SK-N-SH treated with all-trans-retinoic acid at 6 μM for 48 hours (cell line): ENCODE data around the gene LRRC7.
A peak's percentile ranks its signal among the peaks of the same experiment; 100 is the strongest.

ENCODE experiments used
- ATAC-seq: fragments of 200-7000 bp; cut with Tn5 transposase; 3 replicates; pipeline ENCODE4 v1.9.1; 2020; ENCODE audit warnings: mild to moderate bottlenecking, moderate library complexity
- ARNTL ChIP-seq: fragments of 450-650 bp; formaldehyde crosslinking; IDR thresholded peaks from 2 replicates; pipeline ENCODE4 v1.5.0; 2020; ENCODE audit warnings: low read depth, mild to moderate bottlenecking, moderate library complexity, borderline replicate concordance
- BACH2 ChIP-seq: fragments of 250-450 bp; sonication (Bioruptor Pico); IDR thresholded peaks from 2 replicates; pipeline ENCODE4 v1.9.0; 2021; ENCODE audit warnings: mild to moderate bottlenecking, borderline replicate concordance
- ESRRG ChIP-seq: fragments of 250-450 bp; sonication (Bioruptor Pico); IDR thresholded peaks from 2 replicates; pipeline ENCODE4 v1.6.1; 2021; ENCODE audit warnings: mild to moderate bottlenecking
- GLIS3 ChIP-seq: fragments of 250-450 bp; sonication (Bioruptor Pico); IDR thresholded peaks from 2 replicates; pipeline ENCODE4 v1.5.0; 2020; ENCODE audit warnings: mild to moderate bottlenecking, moderate library complexity
- ISL1 ChIP-seq: fragments of 250-450 bp; sonication (Bioruptor Pico); IDR thresholded peaks from 2 replicates; pipeline ENCODE4 v2.1.2; 2022; ENCODE audit warnings: mild to moderate bottlenecking, moderate library complexity
- OSR1 ChIP-seq: fragments of 250-450 bp; sonication (Bioruptor Pico); IDR thresholded peaks from 2 replicates; pipeline ENCODE4 v1.8.0; 2022; ENCODE audit warnings: moderate library complexity, mild to moderate bottlenecking, inconsistent platforms
- POU6F1 ChIP-seq: fragments of 250-450 bp; sonication (Bioruptor Pico); IDR thresholded peaks from 2 replicates; pipeline ENCODE4 v1.8.0; 2021; ENCODE audit warnings: low read depth, mild to moderate bottlenecking, moderate library complexity, borderline replicate concordance
- PPARA ChIP-seq: fragments of 250-450 bp; sonication (Bioruptor Pico); IDR thresholded peaks from 2 replicates; pipeline ENCODE4 v1.5.0; 2020; ENCODE audit warnings: mild to moderate bottlenecking, borderline replicate concordance
- RARB ChIP-seq: fragments of 250-450 bp; sonication (Bioruptor Pico); IDR thresholded peaks from 2 replicates; pipeline ENCODE4 v1.8.0; 2021; ENCODE audit warnings: mild to moderate bottlenecking, moderate library complexity
- TCF4 ChIP-seq: fragments of 250-450 bp; sonication (Bioruptor Pico); IDR thresholded peaks from 2 replicates; pipeline ENCODE4 v1.8.0; 2021; ENCODE audit warnings: mild to moderate bottlenecking, moderate library complexity, borderline replicate concordance
- TOX ChIP-seq: fragments of 250-450 bp; sonication (Bioruptor Pico); IDR thresholded peaks from 2 replicates; pipeline ENCODE4 v1.8.0; 2021; ENCODE audit warnings: mild to moderate bottlenecking, moderate library complexity, borderline replicate concordance
- TSHZ2 ChIP-seq: fragments of 250-450 bp; sonication (Bioruptor Pico); IDR thresholded peaks from 2 replicates; pipeline ENCODE4 v1.5.0; 2020; ENCODE audit warnings: mild to moderate bottlenecking, moderate library complexity
- ZFP30 ChIP-seq: fragments of 450-650 bp; formaldehyde crosslinking; IDR thresholded peaks from 2 replicates; pipeline ENCODE4 v1.5.0; 2022; ENCODE audit warnings: mild to moderate bottlenecking, moderate library complexity
- ZNF565 ChIP-seq: fragments of 450-650 bp; formaldehyde crosslinking; conservative IDR thresholded peaks from 2 replicates; pipeline ENCODE4 v1.5.0; 2020; ENCODE audit warnings: low read depth, mild to moderate bottlenecking, moderate library complexity
- ZNF70 ChIP-seq: fragments of 450-650 bp; formaldehyde crosslinking; IDR thresholded peaks from 2 replicates; pipeline ENCODE4 v1.5.0; 2020; ENCODE audit warnings: mild to moderate bottlenecking, moderate library complexity
- ZNF8 ChIP-seq: fragments of 450-650 bp; formaldehyde crosslinking; IDR thresholded peaks from 2 replicates; pipeline ENCODE4 v1.5.0; 2020; ENCODE audit warnings: mild to moderate bottlenecking, moderate library complexity
- TF ChIP-seq, protein P1 (sequence below): fragments of 250-450 bp; sonication (Bioruptor Pico); IDR thresholded peaks from 2 replicates; pipeline ENCODE4 v1.5.1; 2021; ENCODE audit warnings: mild to moderate bottlenecking, moderate library complexity
- TF ChIP-seq, protein P2 (sequence below): fragments of 250-450 bp; sonication (Bioruptor Pico); IDR thresholded peaks from 2 replicates; pipeline ENCODE4 v1.8.0; 2020; ENCODE audit warnings: mild to moderate bottlenecking, moderate library complexity, borderline replicate concordance

The LRRC7 gene

DNA sequence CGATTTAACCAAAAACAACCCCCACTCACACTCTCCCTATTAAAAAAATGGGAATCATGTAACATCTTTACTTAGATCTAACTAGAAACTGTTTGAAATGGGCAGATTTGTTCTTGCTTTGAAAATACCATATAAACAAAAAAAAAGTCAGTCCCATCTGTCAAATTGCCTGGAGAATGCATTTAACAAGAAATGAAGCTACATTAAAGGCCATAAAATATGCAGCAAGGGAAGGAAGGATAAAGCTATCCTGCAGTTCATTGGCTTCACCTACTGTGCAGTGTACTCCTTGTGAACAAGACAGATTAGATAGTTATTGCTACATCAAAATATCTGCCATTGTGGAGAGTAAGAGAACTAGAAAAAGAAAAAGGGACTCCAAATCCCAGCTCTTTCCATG, 160.5 kb downstream of the LRRC7 start:
- ATAC-seq: no peak
- TF ChIP-seq GLIS3 (CRISPR knock-in tag): no peak
- no peak for TF ChIP-seq ZNF565
- TF ChIP-seq OSR1 (CRISPR knock-in tag): no peak
- TF ChIP-seq, protein P1, sequence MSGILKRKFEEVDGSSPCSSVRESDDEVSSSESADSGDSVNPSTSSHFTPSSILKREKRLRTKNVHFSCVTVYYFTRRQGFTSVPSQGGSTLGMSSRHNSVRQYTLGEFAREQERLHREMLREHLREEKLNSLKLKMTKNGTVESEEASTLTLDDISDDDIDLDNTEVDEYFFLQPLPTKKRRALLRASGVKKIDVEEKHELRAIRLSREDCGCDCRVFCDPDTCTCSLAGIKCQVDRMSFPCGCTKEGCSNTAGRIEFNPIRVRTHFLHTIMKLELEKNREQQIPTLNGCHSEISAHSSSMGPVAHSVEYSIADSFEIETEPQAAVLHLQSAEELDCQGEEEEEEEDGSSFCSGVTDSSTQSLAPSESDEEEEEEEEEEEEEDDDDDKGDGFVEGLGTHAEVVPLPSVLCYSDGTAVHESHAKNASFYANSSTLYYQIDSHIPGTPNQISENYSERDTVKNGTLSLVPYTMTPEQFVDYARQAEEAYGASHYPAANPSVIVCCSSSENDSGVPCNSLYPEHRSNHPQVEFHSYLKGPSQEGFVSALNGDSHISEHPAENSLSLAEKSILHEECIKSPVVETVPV (CRISPR knock-in tag): no peak
- no peak for TF ChIP-seq TSHZ2 (CRISPR knock-in tag)
- TF ChIP-seq ISL1 (CRISPR knock-in tag): no peak
- no peak for TF ChIP-seq POU6F1 (CRISPR knock-in tag)
- TF ChIP-seq ZNF70: no peak
- TF ChIP-seq, protein P2, sequence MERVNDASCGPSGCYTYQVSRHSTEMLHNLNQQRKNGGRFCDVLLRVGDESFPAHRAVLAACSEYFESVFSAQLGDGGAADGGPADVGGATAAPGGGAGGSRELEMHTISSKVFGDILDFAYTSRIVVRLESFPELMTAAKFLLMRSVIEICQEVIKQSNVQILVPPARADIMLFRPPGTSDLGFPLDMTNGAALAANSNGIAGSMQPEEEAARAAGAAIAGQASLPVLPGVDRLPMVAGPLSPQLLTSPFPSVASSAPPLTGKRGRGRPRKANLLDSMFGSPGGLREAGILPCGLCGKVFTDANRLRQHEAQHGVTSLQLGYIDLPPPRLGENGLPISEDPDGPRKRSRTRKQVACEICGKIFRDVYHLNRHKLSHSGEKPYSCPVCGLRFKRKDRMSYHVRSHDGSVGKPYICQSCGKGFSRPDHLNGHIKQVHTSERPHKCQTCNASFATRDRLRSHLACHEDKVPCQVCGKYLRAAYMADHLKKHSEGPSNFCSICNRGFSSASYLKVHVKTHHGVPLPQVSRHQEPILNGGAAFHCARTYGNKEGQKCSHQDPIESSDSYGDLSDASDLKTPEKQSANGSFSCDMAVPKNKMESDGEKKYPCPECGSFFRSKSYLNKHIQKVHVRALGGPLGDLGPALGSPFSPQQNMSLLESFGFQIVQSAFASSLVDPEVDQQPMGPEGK (CRISPR knock-in tag): no peak
- TF ChIP-seq ESRRG (CRISPR knock-in tag): no peak

DNA sequence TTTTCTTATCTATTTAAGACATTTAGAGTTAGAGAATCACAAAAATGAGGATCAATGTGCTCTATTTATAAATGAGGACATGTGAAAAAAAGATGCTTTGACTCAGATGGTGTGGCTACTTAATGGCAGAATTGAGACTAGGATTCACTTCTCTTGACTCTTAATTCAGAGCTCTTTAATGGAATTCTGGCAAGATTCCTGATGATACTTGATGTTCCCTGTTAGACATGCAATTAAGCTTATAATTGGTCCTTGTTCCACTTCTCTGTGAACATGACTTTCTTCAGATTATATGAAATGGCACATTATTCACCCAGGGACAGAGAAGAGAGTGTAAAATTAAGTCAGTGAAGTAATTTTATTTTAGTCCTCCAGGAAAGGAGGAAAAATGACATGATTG, 165.3 kb downstream of the LRRC7 start:
- no peak for TF ChIP-seq BACH2 (CRISPR knock-in tag)
- TF ChIP-seq ZNF8 (CRISPR knock-in tag): no peak
- no peak for TF ChIP-seq ISL1 (CRISPR knock-in tag)
- no peak for TF ChIP-seq ZFP30 (CRISPR knock-in tag)
- TF ChIP-seq ESRRG (CRISPR knock-in tag): no peak
- TF ChIP-seq RARB (CRISPR knock-in tag): no peak
- no peak for TF ChIP-seq ZNF565
- TF ChIP-seq GLIS3 (CRISPR knock-in tag): no peak
- TF ChIP-seq ZNF70: no peak
- ATAC-seq: no peak

- ATAC-seq: peak; percentile 97
- TF ChIP-seq, protein P1 (CRISPR knock-in tag): no peak
- TF ChIP-seq PPARA (CRISPR knock-in tag) (no peak), ARNTL (CRISPR knock-in tag) (no peak), TSHZ2 (CRISPR knock-in tag) (no peak), BACH2 (CRISPR knock-in tag) (no peak), TCF4 (CRISPR knock-in tag) (no peak), POU6F1 (CRISPR knock-in tag) (no peak), OSR1 (CRISPR knock-in tag) (no peak), TOX (CRISPR knock-in tag) (no peak)
- TF ChIP-seq, protein P2 (CRISPR knock-in tag): no peak
Observed at GRCh38 chr1:69737527-69738185, 169.9 kb downstream of the LRRC7 start.
